Measurements from ENCODE around the gene DAB2IP. TPM values are rescaled to one million over a fixed set of nuclear protein-coding genes. Genes with fewer than 3 reads are reported as not detected.

Gene DAB2IP
- total and polyA plus RNA-seq, 2 of the 4 experiments (the other 2 are of a cell fraction), result 5.6 to 17.2 TPM

GRCh38 chr9:121755581-121755980, 104.1 kb downstream of the DAB2IP start:
- 89% methylated on average over 4 of the region's 7 CpGs; no CpG with 5 or more reads in 1 of the 2 experiments for WGBS, 2 experiments (ENCODE audit: extremely low coverage in 2 of 2, insufficient read length in 1 of 2)

More at GRCh38 chr9:121755581-121755980, 104.1 kb downstream of the DAB2IP start:
- POLR2A ChIA-PET (ENCODE audit: unreplicated experiment), result no interaction called here
- dilution Hi-C loops (cut with HindIII; ENCODE audit: low sequenced_read_pairs, unreplicated experiment), result no loop called here
- no peak overlapping the region for H4K8ac ChIP-seq (ENCODE audit: low read depth in 2 of 2, low read length in 2 of 2)
- H2BK20ac ChIP-seq (ENCODE audit: low read depth, low read length), result no peak overlapping the region
- H3K27me3 ChIP-seq (ENCODE audit: control insufficient read depth, insufficient read depth, low read length), result no peaks in the 10 kb centered on the region
- no peak overlapping the region for H2AK9ac ChIP-seq (replicated peaks; ENCODE audit: low read depth, low read length, poor library complexity)
- H3K9me1 ChIP-seq (ENCODE audit: insufficient read depth, low read length), result peaks cover 17% of the 10 kb centered on the region
- H3K27ac ChIP-seq (ENCODE audit: insufficient read depth, low read length), result no peak overlapping the region
- H3K4me3 ChIP-seq (ENCODE audit: insufficient read depth, low read depth, low read length), result no peak overlapping the region
- no peak overlapping the region for H4K5ac ChIP-seq (ENCODE audit: low read depth, low read length)
- ATAC-seq (ENCODE audit: low read depth), result no peak
- CTCF ChIA-PET, result no interaction called here
- no TSS peak for BruUV-seq (replicated peaks)
- H4K91ac ChIP-seq (ENCODE audit: insufficient read depth, low read depth, low read length), result no peak overlapping the region
- H4K20me1 ChIP-seq (ENCODE audit: insufficient read depth, low read length), result peaks cover 68% of the 10 kb centered on the region
- TF ChIP-seq MAFK (IDR thresholded peaks at IDR 0.05; ENCODE audit: low read depth, low read length) (no peak), NFE2L2 (IDR thresholded peaks at IDR 0.05; ENCODE audit: low read depth, low read length) (no peak), SMC3 (IDR thresholded peaks at IDR 0.05; ENCODE audit: low read depth, low read length) (no peak), ELK1 (IDR thresholded peaks at IDR 0.05; ENCODE audit: borderline replicate concordance, low read depth, low read length) (no peak), USF2 (IDR thresholded peaks at IDR 0.05; ENCODE audit: low read depth, low read length) (no peak), RAD21 (IDR thresholded peaks at IDR 0.05; ENCODE audit: low read length) (no peak), MAZ (IDR thresholded peaks at IDR 0.05; ENCODE audit: borderline replicate concordance, low read depth, low read length) (no peak), MXI1 (IDR thresholded peaks at IDR 0.05; ENCODE audit: borderline replicate concordance, low read depth, low read length) (no peak), POLR2A (IDR thresholded peaks at IDR 0.05; ENCODE audit: low read depth, low read length) (no peak), RFX5 (IDR thresholded peaks at IDR 0.05; ENCODE audit: low read depth, low read length) (no peak), RCOR1 (IDR thresholded peaks at IDR 0.05; ENCODE audit: insufficient replicate concordance, low read length) (no peak)
- DNase-seq, result no peak
- no peak overlapping the region for H3K14ac ChIP-seq (replicated peaks; ENCODE audit: low read depth, low read length)
- no peak overlapping the region for H3K9ac ChIP-seq (ENCODE audit: low read depth, low read length)
- no peak overlapping the region for H2AFZ ChIP-seq (replicated peaks; ENCODE audit: low read length, poor library complexity)
- in situ Hi-C loops (cut with MboI; ENCODE audit: low sequenced_read_pairs), result no loop called here
- no peak overlapping the region for H3K56ac ChIP-seq (ENCODE audit: extremely low read depth, insufficient read depth, low read length)
- no peak overlapping the region for H3K23ac ChIP-seq (ENCODE audit: low read depth, low read length)
- H3K4ac ChIP-seq (ENCODE audit: low read depth, low read length), result no peak overlapping the region
- H3K4me1 ChIP-seq (ENCODE audit: control insufficient read depth, insufficient read depth, low read length), result peaks cover 9% of the 10 kb centered on the region
- no peak overlapping the region for H2BK120ac ChIP-seq (ENCODE audit: low read depth, low read length)
- intact Hi-C loops (cut with micrococcal nuclease), result no loop called here
- H3K4me2 ChIP-seq (ENCODE audit: low read depth, low read length), result no peak overlapping the region
- no peak overlapping the region for H2BK15ac ChIP-seq (ENCODE audit: low read depth, low read length)
- H3K36me3 ChIP-seq (ENCODE audit: control insufficient read depth, insufficient read depth, low read length), result peaks cover 28% of the 10 kb centered on the region
- no peak overlapping the region for H2AK5ac ChIP-seq (ENCODE audit: low read depth, low read length)
- H2BK5ac ChIP-seq (ENCODE audit: low read depth, low read length, poor library complexity, severe bottlenecking), result no peak overlapping the region
- H3K9me3 ChIP-seq (ENCODE audit: control insufficient read depth, insufficient read depth, low read length), result no peaks in the 10 kb centered on the region
- no peak overlapping the region for H3K18ac ChIP-seq (ENCODE audit: low read depth, low read length)
- peaks cover 17 to 60% of the 10 kb centered on the region in 2 experiments; a peak in 3 of 4 replicates for H3K79me1 ChIP-seq (ENCODE audit: low read depth in 1 of 2, low read length in 2 of 2)
